H9 (cell line): Measurements from ENCODE around the gene ATE1. TPM values are rescaled to one million over a fixed set of nuclear protein-coding genes. Genes with fewer than 3 reads are reported as not detected.

Experiments
- DNase-seq: peaks from one replicate; pipeline ENCODE4 v3.0.0-alpha.2; 2017
- H2AFZ ChIP-seq: one replicate; pipeline ENCODE4 v1.6.1; 2013; ENCODE audit warnings: mild to moderate bottlenecking, low read length, control low read depth, moderate library complexity
- H2AK5ac ChIP-seq: 2 replicates; pipeline ENCODE4 v1.6.1; 2013; ENCODE audit warnings: low read length, control low read depth, mixed read lengths; ENCODE audit not compliant: insufficient read length
- H2BK120ac ChIP-seq: one replicate; pipeline ENCODE4 v1.6.1; 2013; ENCODE audit warnings: low read depth, mild to moderate bottlenecking, low read length, control low read depth, inconsistent platforms; ENCODE audit not compliant: poor library complexity, severe bottlenecking
- H2BK12ac ChIP-seq: 2 replicates; pipeline ENCODE4 v1.6.1; 2013; ENCODE audit warnings: low read length, control low read depth, mixed read lengths, low read depth; ENCODE audit not compliant: insufficient read length
- H2BK15ac ChIP-seq: 2 replicates; pipeline ENCODE4 v1.6.1; 2013; ENCODE audit warnings: low read depth, low read length, control low read depth
- H2BK20ac ChIP-seq: one replicate; pipeline ENCODE4 v1.6.1; 2013; ENCODE audit warnings: low read depth, mild to moderate bottlenecking, low read length, control low read depth, inconsistent platforms; ENCODE audit not compliant: poor library complexity, severe bottlenecking
- H2BK5ac ChIP-seq: 2 replicates; pipeline ENCODE4 v1.6.1; 2013; ENCODE audit warnings: low read length, control low read depth, mixed read lengths; ENCODE audit not compliant: insufficient read length
- H3K14ac ChIP-seq: 2 replicates; pipeline ENCODE4 v1.6.1; 2013; ENCODE audit warnings: low read length, control low read depth; ENCODE audit not compliant: insufficient read depth
- H3K18ac ChIP-seq: 2 replicates; pipeline ENCODE4 v1.6.1; 2013; ENCODE audit warnings: low read depth, mild to moderate bottlenecking, mixed read lengths, low read length, control low read depth; ENCODE audit not compliant: insufficient read length
- H3K23ac ChIP-seq: 2 replicates; pipeline ENCODE4 v1.6.1; 2013; ENCODE audit warnings: low read length, control low read depth, mixed read lengths, low read depth; ENCODE audit not compliant: insufficient read length
- H3K23me2 ChIP-seq: 2 replicates; pipeline ENCODE4 v1.6.1; 2013; ENCODE audit warnings: low read depth, mild to moderate bottlenecking, mixed read lengths, low read length, control low read depth; ENCODE audit not compliant: insufficient read length, poor library complexity, severe bottlenecking
- H3K27ac ChIP-seq: 2 replicates; pipeline ENCODE4 v1.5.1; 2013; ENCODE audit warnings: low read length, control low read depth, mixed read lengths, low read depth; ENCODE audit not compliant: insufficient read length
- H3K27me3 ChIP-seq: 2 replicates; pipeline ENCODE4 v1.6.1; 2013; ENCODE audit warnings: low read length, control low read depth, inconsistent platforms; ENCODE audit not compliant: insufficient read depth
- H3K4ac ChIP-seq: 2 replicates; pipeline ENCODE4 v1.6.1; 2013; ENCODE audit warnings: low read depth, mild to moderate bottlenecking, control low read depth, inconsistent platforms, low read length, moderate library complexity
- H3K4me1 ChIP-seq: 2 replicates; pipeline ENCODE4 v1.6.1; 2013; ENCODE audit warnings: low read length, control low read depth, inconsistent platforms; ENCODE audit not compliant: insufficient read depth
- H3K4me2 ChIP-seq: 2 replicates; pipeline ENCODE4 v1.6.1; 2013; ENCODE audit warnings: low read length, control low read depth, mixed read lengths; ENCODE audit not compliant: insufficient read length, insufficient read depth
- H3K56ac ChIP-seq: 2 replicates; pipeline ENCODE4 v1.6.1; 2013; ENCODE audit warnings: low read depth, mild to moderate bottlenecking, mixed read lengths, low read length, control low read depth; ENCODE audit not compliant: insufficient read length
- H3K79me1 ChIP-seq: 2 replicates; pipeline ENCODE4 v1.6.1; 2013; ENCODE audit warnings: low read depth, mild to moderate bottlenecking, moderate library complexity, low read length, control low read depth, inconsistent platforms; ENCODE audit not compliant: insufficient read depth, poor library complexity, severe bottlenecking
- H3K79me2 ChIP-seq: 2 replicates; pipeline ENCODE4 v1.6.1; 2013; ENCODE audit warnings: low read length, control low read depth, inconsistent platforms; ENCODE audit not compliant: insufficient read depth
- H3K9ac ChIP-seq: 2 replicates; pipeline ENCODE4 v1.6.1; 2013; ENCODE audit warnings: low read length, control low read depth, mixed read lengths; ENCODE audit not compliant: insufficient read length; ENCODE audit errors: extremely low read depth
- H3K9me3 ChIP-seq: one replicate; pipeline ENCODE4 v1.6.1; 2013; ENCODE audit warnings: low read depth, low read length, inconsistent platforms; ENCODE audit not compliant: control insufficient read depth
- H3T11ph ChIP-seq: one replicate; pipeline ENCODE4 v1.6.1; 2013; ENCODE audit warnings: mild to moderate bottlenecking, low read length, control low read depth, inconsistent platforms
- H4K20me1 ChIP-seq: one replicate; pipeline ENCODE4 v1.6.1; 2013; ENCODE audit not compliant: control insufficient read depth, insufficient read length, insufficient read depth
- H4K5ac ChIP-seq: 2 replicates; pipeline ENCODE4 v1.6.1; 2013; ENCODE audit warnings: low read depth, mild to moderate bottlenecking, mixed read lengths, low read length, control low read depth; ENCODE audit not compliant: insufficient read length
- H4K8ac ChIP-seq: replicated peaks from 2 replicates; pipeline ENCODE4 v1.6.1; 2013; ENCODE audit warnings: low read length, control low read depth, mixed read lengths, low read depth; ENCODE audit not compliant: insufficient read length
- H4K91ac ChIP-seq: 2 replicates; pipeline ENCODE4 v1.6.1; 2013; ENCODE audit warnings: low read depth, mild to moderate bottlenecking, moderate library complexity, mixed read lengths, low read length, control low read depth; ENCODE audit not compliant: insufficient read length
- H3K27ac Mint-ChIP-seq, 3 experiments: 2 replicates in 2 of 3; 3 replicates in 1 of 3; pipeline ENCODE4 v1.8.0; 2020 to 2021; ENCODE audit warnings: mixed read lengths in 3 of 3, mild to moderate bottlenecking in 1 of 3, moderate library complexity in 1 of 3
- H3K27me3 Mint-ChIP-seq: 2 replicates; pipeline ENCODE4 v1.8.0; 2021; ENCODE audit warnings: low read depth, mild to moderate bottlenecking, moderate library complexity, mixed read lengths
- H3K36me3 Mint-ChIP-seq, 3 experiments: 2 replicates in 2 of 3; 3 replicates in 1 of 3; pipeline ENCODE4 v1.8.0; 2020 to 2021; ENCODE audit warnings: low read depth in 3 of 3, mixed read lengths in 3 of 3; ENCODE audit not compliant: insufficient read depth in 1 of 3
- H3K4me1 Mint-ChIP-seq, 2 experiments: 2 replicates each; pipeline ENCODE4 v1.8.0; 2020; ENCODE audit warnings: mixed read lengths in 2 of 2
- H3K4me3 Mint-ChIP-seq, 2 experiments: 2 replicates in 1 of 2; 3 replicates in 1 of 2; pipeline ENCODE4 v1.8.0; 2020 to 2021; ENCODE audit warnings: mild to moderate bottlenecking in 2 of 2, mixed read lengths in 2 of 2, moderate library complexity in 1 of 2
- H3K9me3 Mint-ChIP-seq, 2 experiments: 2 replicates in 1 of 2; 3 replicates in 1 of 2; pipeline ENCODE4 v1.8.0; 2020; ENCODE audit warnings: mild to moderate bottlenecking in 2 of 2, mixed read lengths in 2 of 2, moderate library complexity in 1 of 2
- CTCF ChIP-seq: fragments of 200-600 bp; sonication (generic); conservative IDR thresholded peaks from 3 replicates; pipeline ENCODE4 v1.8.0; 2021; ENCODE audit warnings: antibody characterized with exemption, mild to moderate bottlenecking
- WGBS: extraction: QIAGEN DNeasy Blood & Tissue Kit; methylation state at CpG from one replicate; pipeline ENCODE4 v1.1.7; 2013; ENCODE audit warnings: missing lambda C conversion rate, low lambda C conversion rate, mixed read lengths; ENCODE audit not compliant: insufficient read length; ENCODE audit errors: extremely low coverage; 5-methylcytosine and 5-hydroxymethylcytosine counted together
- total RNA-seq: library from RNA; stranded (reverse); gene quantifications from 2 replicates; pipeline ENCODE4 v1.2.1, GENCODE V29; 2021

The ATE1 gene
- total RNA-seq, 1 experiment from 2014 or later = 29.0 TPM

- WGBS = no CpG with 5 or more reads among the region's 3 CpGs
- H4K5ac ChIP-seq = no peak overlapping the region
- H4K8ac ChIP-seq = no peak overlapping the region
- Mint-ChIP-seq H3K4me3 (no peak overlapping the region), H3K36me3 (peaks cover 22 to 63% (median 59%) of the 10 kb centered on the region in 3 experiments; a peak in 6 of 7 replicates), H3K27ac (peak overlapping the region in 2 of 3 experiments; percentile 60 to 91; a peak in 3 of 7 replicates), H3K27me3 (no peaks in the 10 kb centered on the region), H3K9me3 (no peaks in the 10 kb centered on the region), H3K4me1 (peaks cover 17% of the 10 kb centered on the region in 2 experiments)
- H3K79me2 ChIP-seq = no peaks in the 10 kb centered on the region
- no peak for TF ChIP-seq CTCF
- H3K27ac ChIP-seq = no peak overlapping the region
- H2AFZ ChIP-seq = no peak overlapping the region
- H3K4me1 ChIP-seq = 0 out of 2 replicates have a peak, but pooled peaks cover 2% of the 10 kb centered on the region
- no peak overlapping the region for H3K56ac ChIP-seq
- no peaks in the 10 kb centered on the region for H3K9me3 ChIP-seq
- H2AK5ac ChIP-seq = no peak overlapping the region
- H3K14ac ChIP-seq = no peak overlapping the region
- no peak overlapping the region for H2BK15ac ChIP-seq
- no peak overlapping the region for H3K4me2 ChIP-seq
- H3K4ac ChIP-seq = no peak overlapping the region
- no peak overlapping the region for H2BK5ac ChIP-seq
- H2BK12ac ChIP-seq = no peak overlapping the region
- no peak overlapping the region for H3K23ac ChIP-seq
- no peak overlapping the region for H4K91ac ChIP-seq
- DNase-seq = no peak
- H3K18ac ChIP-seq = no peak overlapping the region
- H4K20me1 ChIP-seq = no peaks in the 10 kb centered on the region
- H3T11ph ChIP-seq = no peak overlapping the region
- no peaks in the 10 kb centered on the region for H3K79me1 ChIP-seq
- no peak overlapping the region for H3K9ac ChIP-seq
- H2BK20ac ChIP-seq = no peak overlapping the region
- H3K23me2 ChIP-seq = no peaks in the 10 kb centered on the region
- H3K27me3 ChIP-seq = no peaks in the 10 kb centered on the region
- no peak overlapping the region for H2BK120ac ChIP-seq
Observed at GRCh38 chr10:121959671-121960070, 31.8 kb upstream of the ATE1 start.
